Brain microvascular endothelial cell (primary cell): ENCODE measurements around the gene DOLPP1.

Experiments used
- DNase-seq: peaks from one replicate; pipeline ENCODE4 v3.0.0-alpha.2; 2020
- H3K27ac ChIP-seq: fragments of 250-450 bp; sonication (Bioruptor Pico); 2 replicates; pipeline ENCODE4 v1.5.1; 2020; ENCODE audit warnings: mild to moderate bottlenecking, moderate library complexity
- H3K27me3 ChIP-seq: fragments of 250-450 bp; sonication (Bioruptor Pico); replicated peaks from 2 replicates; pipeline ENCODE4 v1.5.1; 2020; ENCODE audit warnings: mild to moderate bottlenecking
- H3K36me3 ChIP-seq: fragments of 250-450 bp; sonication (Bioruptor Pico); replicated peaks from 2 replicates; pipeline ENCODE4 v1.5.1; 2020; ENCODE audit warnings: mild to moderate bottlenecking
- H3K4me3 ChIP-seq: 2 replicates; pipeline ENCODE4 v1.5.1; 2011; ENCODE audit warnings: low read depth, mild to moderate bottlenecking, control low read depth, low read length, moderate library complexity
- CTCF ChIP-seq: IDR thresholded peaks from 2 replicates; pipeline ENCODE4 v1.5.1; 2011; ENCODE audit warnings: low read depth, mild to moderate bottlenecking, moderate library complexity, low read length, control low read depth, inconsistent platforms; ENCODE audit errors: missing control alignments
- in situ Hi-C: cut with HindIII; loops from 2 replicates; pipeline ENCODE4 v1.10.0; 2017; ENCODE audit warnings: low sequenced_read_pairs, low pct_ligation_motif_present

DOLPP1 gene

GRCh38 chr9:129133082-129133481 is 52.2 kb downstream of the DOLPP1 start:
- no peak overlapping the region for H3K4me3 ChIP-seq
- peaks cover 58% of the 10 kb centered on the region for H3K36me3 ChIP-seq
- no peak overlapping the region for H3K27ac ChIP-seq
- DNase-seq = no peak
- H3K27me3 ChIP-seq = no peaks in the 10 kb centered on the region
- in situ Hi-C loops = loop anchor here (10.0 kb wide), 1 partner anchor 492 kb away; the partner anchor contains the start of genes C9orf50 and NTMT1
- TF ChIP-seq CTCF = no peak

- in situ Hi-C loops = loop anchor here (10.0 kb wide), 1 partner anchor 489 kb away; the partner anchor contains the start of genes C9orf50 and NTMT1
- TF ChIP-seq CTCF = no peak
- H3K27ac ChIP-seq = no peak overlapping the region
- no peak for DNase-seq
- H3K4me3 ChIP-seq = no peak overlapping the region
- H3K27me3 ChIP-seq = no peaks in the 10 kb centered on the region
- H3K36me3 ChIP-seq = peaks cover 55% of the 10 kb centered on the region
These were observed 54.6 kb downstream of the DOLPP1 start for GRCh38 chr9:129135476-129135875.

DNA sequence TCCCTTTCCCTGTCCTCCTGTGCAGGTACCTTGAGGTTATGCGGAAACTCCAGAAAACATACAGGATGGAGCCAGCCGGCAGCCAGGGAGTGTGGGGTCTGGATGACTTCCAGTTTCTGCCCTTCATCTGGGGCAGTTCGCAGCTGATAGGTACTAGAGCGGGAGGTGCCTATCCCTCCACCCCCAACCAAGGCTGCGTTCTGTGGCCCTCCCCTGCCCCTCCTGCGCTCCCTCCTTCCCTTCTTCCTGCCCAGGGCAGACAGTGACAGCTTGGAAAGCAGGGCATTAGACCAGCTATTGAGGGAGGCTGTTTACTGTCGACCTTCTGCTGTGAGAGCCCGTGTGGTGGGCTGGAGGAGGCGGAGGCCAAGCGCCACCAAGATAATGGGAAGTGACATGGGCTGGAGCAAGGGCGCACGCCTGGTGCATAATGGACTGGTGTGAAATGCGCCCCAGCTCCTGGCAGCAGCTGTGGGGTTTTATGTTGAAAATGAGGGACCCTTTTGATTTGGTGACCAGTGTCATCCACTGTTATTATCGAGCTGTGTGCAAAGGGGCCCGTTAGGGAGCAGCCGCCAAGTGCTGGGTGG is 55.6 kb downstream of the DOLPP1 start:
- H3K36me3 ChIP-seq = peaks cover 46% of the 10 kb centered on the region
- TF ChIP-seq CTCF = no peak
- H3K27ac ChIP-seq = no peak overlapping the region
- in situ Hi-C loops = loop anchor here (10.0 kb wide), 1 partner anchor 488 kb away; the partner anchor contains the start of genes C9orf50 and NTMT1
- H3K27me3 ChIP-seq = no peaks in the 10 kb centered on the region
- no peak for DNase-seq
- no peak overlapping the region for H3K4me3 ChIP-seq

DNA sequence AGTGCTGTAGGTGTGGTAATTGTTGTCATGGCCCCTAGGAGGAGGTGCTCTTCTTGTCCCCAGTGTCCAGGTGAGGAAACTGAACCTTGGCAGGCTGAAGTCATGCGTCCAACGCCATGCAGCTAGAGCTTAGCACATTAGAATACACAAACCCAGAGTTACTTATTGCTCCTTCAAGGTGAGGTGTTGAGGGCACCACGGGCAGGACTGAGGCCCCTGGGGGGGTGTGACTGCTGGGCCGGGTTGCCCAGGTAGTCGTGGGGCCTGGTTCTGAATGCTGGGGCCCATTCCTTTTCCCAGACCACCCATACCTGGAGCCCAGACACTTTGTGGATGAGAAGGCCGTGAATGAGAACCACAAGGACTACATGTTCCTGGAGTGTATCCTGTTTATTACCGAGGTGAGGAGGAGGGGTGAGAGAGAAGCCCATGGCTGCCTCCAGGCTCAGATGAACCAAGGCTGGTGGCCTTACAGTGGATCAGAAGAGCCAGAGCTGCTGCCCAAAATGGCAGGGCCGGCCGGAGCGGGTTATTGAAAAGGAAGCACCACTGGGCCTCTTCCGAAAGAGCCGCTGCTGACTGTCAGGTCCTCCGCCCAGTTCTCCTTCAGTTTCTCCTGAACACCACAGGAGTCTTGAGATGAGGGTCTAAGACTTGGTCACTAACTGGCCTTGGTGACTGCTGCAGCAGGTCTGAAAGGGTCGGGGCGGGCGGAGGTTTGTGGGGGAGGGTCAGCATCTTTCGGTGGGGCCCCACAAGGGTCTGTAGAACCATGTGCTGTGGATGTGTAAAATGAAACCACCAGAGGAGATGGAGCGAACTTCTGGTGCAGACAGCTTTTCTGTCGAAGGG is 56.6 kb downstream of the DOLPP1 start:
- no peak for DNase-seq
- H3K36me3 ChIP-seq = peaks cover 40% of the 10 kb centered on the region
- H3K4me3 ChIP-seq = no peak overlapping the region

DNA sequence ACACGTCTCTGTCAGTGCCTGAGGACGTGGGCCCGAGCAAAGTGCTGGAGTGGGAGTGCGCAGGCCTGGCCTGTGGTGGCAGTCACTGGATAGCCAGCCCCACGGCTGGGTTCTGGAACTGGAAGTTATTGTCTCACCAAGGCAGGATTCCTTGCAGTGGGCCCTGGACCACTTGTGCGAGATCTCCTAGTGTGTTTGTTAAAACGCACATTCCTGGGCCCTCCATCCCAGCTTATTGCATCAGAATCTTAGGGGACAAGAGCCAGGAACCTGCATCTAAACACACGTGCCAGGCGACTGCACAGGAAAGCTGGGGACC is 57.2 kb downstream of the DOLPP1 start:
- peak overlapping the region; percentile 100 for H3K27ac ChIP-seq
- peaks cover 37% of the 10 kb centered on the region for H3K36me3 ChIP-seq
- in situ Hi-C loops = loop anchor here (10.0 kb wide), 1 partner anchor 487 kb away; the partner anchor contains the start of genes C9orf50 and NTMT1

More for the DNA sequence above, 56.6 kb downstream of the DOLPP1 start:
- H3K27me3 ChIP-seq = no peaks in the 10 kb centered on the region
- no peak overlapping the region for H3K27ac ChIP-seq
- in situ Hi-C loops = loop anchor here (10.0 kb wide), 1 partner anchor 487 kb away; the partner anchor contains the start of genes C9orf50 and NTMT1
- no peak for TF ChIP-seq CTCF

More for the DNA sequence above, 57.2 kb downstream of the DOLPP1 start:
- no peak overlapping the region for H3K4me3 ChIP-seq
- no peaks in the 10 kb centered on the region for H3K27me3 ChIP-seq
- no peak for TF ChIP-seq CTCF
- DNase-seq = no peak
